Activated naive CD4-positive, alpha-beta T cell treated with anti-CD3 and anti-CD28 coated beads, Interleukin-2, amount 50 U/mL, for 16 hours (primary cell): ENCODE data around the gene CHMP1A.
"Not testable (repeated sequence)": the region's sequence is repeated elsewhere in the genome, so short reads cannot be mapped to it uniquely, and the experiment has no call there.

Experiments
- DNase-seq: peaks from one replicate; pipeline ENCODE4 v3.0.0-alpha.2; 2020

Gene CHMP1A

DNA sequence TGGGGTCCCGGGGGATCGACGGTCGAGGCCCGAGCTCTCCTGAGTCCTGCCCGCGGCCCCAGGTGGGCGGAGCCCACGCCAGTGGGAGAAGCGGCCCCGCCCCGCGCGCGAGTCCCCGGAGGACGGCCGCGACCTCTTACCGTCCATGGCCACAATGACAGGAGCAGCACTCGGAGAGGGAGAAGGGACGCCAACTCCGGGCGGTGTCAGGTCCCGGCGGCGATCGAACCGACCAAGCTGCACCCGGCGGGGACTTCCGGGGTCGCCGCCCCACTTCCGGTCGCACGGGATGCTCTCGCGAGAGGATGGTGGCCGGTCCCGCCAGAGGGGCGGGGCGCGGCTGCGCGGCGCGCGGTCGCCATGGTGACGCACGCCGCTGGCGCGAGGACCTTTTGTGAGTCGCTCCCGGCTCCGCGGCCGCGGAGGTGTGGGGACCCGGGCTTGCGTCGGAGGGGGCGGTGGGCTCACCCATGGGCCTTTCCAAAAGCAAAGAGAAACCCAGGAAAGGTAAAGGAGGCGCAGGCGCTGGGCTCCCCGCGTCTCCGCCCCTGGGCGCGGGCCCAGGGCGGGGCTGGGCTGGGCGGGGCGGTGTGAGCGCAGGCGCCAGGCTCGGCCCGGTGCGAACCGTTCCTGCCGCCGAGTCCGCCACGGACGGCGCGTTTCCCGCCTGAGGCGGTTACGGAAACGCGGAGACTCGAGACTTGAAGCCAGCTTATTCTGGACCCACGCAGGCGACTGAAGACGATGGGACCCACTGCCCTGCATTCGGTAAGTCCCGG is at the start of gene CHMP1A, which contains the start of gene SPATA33:
Gene CHMP1A, minus strand, starts transcription at position 267 of the 779 bp plus-strand sequence. Its CDS starts 120 bp downstream, at position 147.
Gene SPATA33, plus strand, starts transcription at position 395 of the 779 bp plus-strand sequence. Its CDS starts 76 bp downstream, at position 471.
- peak; percentile 92 for DNase-seq

DNA sequence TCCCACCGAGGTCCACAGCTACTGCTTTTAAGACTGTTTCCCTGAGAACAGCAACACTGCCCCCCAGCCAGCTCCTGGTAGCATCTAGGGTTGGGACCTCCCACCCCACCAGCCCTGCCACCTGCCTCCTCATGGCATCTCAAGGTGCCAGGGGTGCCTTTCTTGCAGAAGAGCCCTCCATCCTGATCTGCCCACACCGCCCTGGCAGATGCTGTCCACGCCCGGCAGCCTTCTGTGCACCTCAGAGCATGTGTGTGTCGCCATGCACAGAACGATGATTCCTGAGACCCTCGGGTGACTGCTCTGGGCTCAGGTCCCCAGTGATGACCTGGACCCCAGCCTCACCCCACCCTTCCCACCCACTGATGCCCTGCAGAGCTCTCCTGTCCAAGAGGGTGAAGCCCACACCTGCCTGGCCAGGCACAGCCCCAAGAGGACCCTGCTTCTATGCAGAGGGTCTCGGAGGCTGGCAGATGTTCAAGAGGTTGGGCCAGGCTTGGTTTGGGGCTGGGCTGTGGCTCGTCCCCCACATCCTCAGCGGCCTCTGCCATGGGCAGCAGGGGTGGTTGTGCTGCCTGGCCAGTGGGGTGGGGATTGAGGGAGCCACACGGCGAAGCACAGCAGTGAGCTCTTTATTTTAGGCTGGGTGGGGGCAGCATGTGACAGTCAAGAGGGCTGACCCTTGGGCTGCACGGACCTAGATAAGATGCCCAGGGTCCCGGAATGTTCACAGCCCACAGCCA is 49.2 kb upstream of the CHMP1A start:
- no peak for DNase-seq

DNA sequence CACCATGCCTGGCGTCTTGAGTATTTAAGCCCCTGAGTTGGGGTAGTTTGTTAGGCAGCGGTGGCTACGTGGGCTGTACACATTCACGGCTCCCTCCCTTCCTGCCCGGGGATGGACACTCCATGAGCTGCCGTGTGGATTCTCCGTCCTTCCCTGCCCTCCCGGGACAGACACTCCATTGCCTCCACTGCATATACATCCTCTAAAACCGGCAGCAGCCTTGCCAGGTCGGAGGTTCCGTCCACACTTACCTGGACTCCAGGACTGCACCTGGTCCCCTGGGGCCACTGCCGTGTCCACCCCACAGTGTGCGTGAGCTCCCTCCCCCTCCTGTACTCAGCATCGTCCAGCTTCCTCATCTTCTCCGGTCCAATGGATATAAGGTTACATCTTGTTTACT is 47.5 kb upstream of the CHMP1A start:
- DNase-seq = peak; percentile 7

DNA sequence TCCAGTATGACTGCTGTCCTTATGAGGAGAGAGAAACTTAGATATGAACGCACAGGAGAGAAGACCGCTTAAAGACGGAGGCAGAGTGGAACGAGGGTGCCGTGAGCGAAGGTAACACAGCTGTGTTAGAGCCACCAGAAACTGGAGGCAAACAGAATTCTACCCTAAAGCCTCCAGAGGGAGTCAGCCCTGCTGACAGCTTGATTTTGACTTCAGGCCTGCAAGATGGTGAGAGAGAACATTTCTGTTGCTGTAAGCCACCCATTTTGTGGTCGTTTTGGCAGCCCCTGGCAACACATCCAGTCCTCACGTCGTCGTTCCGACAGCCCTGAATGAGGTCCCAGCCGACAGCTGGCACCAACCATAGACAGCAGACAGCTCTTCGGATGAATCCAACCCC is 46.8 kb upstream of the CHMP1A start:
- DNase-seq = no peak

DNA sequence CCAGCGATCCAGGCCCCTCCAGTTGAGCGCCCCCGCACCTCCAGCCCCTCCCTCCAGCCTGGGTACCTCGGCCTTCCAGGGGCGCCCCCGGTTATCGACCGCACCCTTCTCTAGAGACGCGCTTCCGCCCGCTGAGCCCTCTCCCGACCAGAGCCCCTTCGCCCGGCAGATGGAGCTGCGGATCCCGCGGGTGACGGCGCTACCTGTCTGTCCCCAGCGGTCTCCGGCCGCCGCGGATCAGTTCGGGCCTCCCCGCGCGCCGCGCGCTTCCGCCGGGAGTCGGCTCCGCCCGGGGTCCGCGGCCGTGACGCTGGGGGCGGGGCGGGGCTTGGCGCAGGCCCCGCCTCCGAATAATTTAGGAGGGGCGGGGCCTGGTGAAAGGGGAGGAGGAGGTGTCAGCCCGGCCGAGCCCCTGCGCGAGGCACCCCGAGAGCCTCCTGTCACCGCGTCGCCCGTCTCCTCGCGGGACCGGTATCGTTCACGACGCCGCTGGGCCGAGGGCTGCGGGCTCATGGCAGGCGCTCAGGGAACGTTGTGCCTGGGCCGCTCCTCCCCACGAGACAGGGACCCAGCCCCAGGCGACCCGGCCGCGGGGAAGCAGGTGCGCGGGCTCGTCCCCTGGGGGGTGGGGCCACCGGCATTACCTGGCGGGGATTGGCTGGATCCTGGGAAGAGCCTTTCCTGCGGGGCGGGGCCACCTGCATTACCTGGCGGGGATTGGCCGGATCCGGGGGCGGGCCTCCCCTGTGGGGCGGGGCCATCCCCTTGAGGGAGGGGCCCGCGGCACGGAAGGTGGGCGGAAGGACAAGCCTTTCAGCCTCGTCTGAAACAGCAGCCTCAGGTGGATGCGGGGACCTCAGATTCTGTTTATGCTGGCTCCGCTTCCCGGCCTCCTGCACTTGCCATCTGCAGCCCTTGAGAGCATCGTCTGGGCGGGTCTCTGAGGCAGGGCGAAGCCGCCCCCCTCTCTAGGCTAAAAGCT is 44.2 kb upstream of the CHMP1A start, which contains the start of gene SPATA2L:
Gene SPATA2L, minus strand, starts transcription at position 281 of the 982 bp plus-strand sequence. CDS start 473 bp downstream, outside the sequence.
- peak; percentile 98 for DNase-seq

DNA sequence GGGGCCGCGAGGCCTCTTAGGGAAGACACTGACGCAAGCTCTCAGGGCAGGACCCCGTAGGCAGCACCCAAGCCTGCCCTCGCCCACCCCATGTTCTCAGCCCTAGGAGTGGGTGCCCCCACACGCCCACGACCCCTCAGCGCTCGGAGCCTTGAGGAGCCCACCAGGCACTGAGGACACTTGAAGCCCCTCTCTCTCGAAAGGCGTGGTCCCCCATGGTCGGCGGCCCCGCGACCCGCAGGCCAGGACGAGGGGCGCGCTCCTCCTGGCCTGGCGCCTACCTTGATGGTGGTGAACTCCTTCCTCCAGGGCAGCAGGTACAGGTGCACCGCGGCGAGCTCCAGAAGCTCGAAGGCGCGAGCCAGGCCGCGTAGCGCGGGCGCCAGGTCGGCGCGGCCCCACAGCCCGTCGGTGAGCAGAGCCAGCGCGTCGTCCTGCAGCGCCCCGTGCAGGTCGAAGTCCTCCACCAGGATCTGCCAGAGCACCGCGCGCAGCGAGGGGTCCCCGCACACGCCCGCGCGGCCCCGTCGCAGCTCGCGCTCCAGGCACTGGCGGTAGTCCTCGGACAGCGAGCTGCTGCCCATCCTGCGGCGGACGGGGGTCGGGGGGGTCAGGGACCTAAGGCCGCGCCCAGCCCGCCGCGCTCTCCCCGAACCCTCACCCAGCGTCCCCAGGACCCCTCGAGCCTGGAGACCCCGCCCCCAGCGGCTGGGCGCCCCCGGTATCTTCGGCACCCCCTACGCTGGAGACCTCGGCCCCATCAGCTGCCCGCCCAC is 43.3 kb upstream of the CHMP1A start:
- DNase-seq = peak; percentile 61

DNA sequence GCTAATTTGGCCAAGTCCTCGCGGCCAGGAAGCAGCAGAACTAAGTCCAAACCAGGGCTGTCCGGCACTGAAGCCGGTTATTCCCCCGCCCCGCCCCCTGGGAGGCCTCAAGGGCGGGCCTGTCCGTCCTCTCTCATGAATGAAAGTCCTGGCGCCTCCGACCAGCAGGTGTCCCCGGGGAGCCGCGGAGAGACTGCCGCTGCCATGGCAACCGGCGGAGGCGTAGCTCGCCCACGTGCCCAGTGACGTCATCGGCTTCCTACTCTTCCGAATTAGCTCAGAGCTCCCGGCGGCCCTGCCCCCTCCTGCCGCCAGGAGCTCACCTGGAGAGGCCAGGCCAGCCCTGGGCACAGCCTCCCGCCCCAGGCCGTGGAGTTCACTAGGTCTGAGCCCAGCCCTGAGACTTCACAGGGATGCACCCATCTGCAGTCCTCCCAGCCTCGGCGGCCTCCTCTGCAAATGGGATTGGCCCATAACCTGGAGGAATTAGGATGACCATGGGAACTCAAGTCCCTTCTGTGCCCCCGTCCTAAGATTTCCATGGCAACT is 42.7 kb upstream of the CHMP1A start:
- DNase-seq = peak; percentile 94

DNA sequence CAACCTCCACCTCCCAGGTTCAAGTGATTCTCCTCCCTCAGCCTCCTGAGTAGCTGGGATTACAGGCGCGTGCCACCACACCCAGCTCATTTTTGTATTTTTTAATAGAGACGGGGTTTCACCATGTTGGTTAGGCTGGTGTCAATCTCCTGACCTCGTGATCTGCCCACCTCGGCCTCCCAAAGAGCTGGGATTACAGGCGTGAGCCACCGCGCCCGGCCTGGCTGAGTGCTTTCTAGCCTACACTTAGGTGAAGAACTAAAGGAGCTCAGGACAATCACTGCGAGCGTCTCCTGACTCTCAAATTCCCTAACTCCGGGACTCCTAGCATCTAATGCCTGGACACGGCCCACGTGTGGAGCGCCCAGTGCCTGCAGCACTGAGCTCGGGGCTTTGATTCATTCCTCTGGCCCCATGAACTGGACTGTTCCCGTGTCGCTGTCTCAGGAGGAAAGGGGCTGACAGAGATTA is 42.2 kb upstream of the CHMP1A start:
- DNase-seq = not testable (repeated sequence)

DNA sequence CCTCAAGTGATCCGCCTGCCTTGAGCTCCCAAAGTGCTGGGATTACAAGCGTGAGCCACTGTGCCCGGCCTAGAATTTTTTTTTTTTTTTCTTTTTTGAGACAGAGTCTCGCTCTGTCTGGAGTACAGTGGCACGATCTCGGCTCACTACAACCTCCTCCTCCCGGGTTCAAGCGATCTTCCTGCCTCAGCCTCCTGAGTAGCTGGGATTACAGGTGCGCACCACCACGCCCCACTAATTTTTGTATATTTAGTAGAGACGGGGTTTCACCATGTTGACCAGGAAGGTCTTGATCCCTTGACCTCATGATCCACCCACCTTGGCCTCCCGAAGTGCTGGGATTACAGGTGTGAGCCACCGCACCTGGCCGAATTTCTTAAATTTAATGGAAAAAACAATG is 41.2 kb upstream of the CHMP1A start:
- not testable (repeated sequence) for DNase-seq

DNA sequence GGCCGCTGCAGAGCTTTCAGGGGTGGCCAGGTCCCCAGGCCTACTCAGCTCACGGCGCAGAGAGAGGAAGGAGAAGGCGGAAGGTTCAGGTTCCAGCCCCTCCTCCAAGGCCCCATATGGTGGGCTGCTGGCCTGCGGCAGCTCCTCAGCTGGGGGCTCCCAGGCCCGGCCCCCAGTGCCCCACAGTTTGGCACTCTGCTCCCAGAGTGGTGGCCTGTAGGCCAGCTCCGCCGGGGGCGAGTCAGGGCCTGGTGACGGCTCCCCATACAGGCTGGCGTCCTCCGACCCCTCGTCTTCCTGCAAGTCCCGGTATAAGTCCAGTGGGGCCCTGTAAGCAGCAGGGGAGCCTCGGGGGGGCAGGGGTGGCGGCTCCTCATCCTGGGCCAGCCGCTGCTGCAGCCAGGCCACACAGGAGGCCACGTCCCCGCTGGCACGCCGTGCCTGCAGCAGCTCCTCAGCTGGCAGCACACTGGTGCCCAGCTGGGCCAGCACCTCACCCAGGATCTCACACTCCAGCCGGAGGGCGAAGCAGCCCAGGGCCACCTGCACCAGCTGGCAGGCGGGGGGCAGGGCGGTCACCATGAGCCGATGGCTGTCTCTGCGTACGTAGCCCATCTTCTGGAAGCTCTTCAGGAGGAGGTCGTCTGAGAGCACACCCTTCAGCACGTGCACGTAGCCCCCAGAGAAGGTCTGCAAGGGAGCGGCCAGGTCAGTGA is 40.3 kb upstream of the CHMP1A start:
- DNase-seq = no peak

DNA sequence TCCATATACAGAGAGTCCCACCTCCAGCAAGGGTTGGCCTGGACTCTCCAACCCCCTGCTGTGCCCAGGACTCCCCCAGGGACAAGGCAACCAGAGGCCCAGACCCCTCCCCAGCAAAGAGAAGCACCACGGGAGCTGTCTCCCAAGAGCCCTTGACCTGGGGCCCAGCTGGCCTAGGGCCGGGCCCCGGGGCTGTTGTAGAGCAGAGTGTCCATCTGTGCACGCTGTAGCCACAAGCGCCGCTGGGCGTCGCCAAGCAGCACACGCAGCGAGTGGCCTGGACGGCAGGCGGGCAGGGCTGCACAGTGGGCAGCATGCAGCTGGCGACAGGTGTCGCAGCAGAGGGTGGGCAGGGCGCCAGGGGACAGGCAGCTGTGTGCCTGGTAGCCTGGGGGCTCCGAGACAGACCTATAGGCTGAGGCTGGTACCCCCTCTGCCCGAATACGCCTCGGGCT is 39.7 kb upstream of the CHMP1A start:
- no peak for DNase-seq

DNA sequence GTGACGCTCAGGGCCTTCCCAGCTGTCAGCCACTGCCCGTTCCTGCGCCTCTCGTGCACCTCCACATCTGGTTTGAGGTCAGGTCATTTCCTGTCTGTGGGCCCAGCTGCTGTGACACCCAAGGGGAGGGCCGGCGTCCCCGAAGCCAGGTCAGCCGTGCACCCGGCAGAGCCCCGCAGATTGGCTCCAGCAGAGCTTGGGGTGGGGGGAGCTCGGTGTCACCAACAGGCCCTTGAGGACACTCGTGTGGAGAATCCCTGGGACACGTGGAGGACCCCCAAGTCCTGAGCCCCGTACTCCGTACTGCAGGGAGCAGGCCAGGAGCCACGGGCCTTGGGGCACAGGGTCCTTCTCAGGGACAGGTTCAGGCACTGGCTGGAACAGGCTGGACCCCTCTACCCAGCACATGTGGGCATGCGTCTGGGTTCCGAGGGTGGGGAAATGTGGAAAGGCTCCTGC is 39.2 kb upstream of the CHMP1A start:
- DNase-seq = no peak

DNA sequence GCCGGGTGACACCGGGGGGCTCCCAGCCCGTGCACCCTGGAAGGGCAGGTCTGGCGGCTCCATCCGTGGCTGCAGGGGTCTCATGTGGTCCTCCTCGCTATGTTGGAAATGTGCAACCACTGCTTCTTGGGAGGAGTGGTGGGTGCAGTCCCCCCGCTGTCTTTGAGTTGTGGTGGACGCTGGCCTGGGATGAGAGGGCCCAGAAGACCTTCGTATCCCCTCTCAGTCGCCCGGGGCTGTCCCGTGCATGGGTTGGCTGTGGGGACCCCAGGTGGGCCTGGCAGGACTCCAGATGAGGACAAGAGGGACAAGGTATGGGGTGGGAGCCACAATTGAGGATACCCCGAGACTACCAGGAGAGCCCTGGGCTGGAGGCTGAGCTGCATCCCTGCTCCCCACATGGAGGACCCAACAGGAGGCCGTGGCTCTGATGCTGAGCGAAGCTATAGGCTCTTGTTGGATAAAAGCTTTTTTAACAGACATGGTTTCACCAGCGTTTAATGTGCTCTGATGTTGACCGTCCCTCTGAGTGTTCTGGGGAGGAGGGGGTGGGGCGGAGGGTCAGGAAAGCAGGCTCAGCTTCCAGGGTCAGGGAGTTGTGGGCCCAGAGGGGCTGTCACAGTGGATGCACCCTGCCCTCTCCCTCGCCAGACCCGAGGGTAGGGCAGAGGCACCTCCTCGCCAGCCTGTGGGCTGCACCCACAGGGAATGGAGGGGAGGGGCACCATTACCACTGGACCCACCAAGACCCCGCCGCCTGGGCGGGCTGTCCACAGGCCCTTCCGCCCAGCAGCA is 38.6 kb upstream of the CHMP1A start:
- DNase-seq = no peak

DNA sequence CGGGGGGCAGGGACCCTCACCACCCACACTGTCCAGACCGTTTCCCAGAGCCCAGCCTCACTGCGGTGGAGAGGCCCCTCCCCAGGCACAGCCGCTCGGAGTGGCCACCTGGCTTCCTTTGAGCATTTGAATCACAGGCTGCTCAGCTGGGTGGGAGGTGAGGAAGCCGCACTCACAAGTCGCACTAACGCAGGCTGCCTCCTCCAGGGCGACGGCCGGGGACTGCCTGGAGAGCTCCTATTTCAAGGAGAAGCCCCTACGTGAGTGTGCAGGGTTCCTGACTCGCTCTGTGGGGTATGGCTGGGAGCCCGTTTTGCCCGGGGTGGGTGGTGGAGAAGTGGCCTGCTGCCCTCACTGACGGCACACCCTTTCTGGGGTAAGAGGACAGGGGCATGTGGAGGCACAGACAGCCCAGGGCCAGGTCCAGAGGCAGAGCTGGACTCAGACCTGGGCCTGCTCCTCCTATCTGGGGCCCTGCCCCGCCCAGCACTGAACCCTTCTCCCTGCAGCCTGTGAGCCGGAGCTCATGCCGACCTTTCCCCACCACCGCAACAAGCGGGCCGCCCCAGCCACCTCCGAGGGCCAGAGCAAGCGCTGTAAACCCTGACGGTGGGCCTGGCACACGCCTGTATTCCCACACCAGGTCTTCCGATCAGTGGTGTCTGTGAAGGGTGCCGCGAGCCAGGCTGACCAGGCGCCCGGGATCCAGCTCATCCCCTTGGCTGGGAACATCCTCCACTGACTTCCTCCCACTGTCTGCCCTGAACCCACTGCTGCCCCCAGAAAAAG is 37.8 kb upstream of the CHMP1A start:
- DNase-seq = no peak

DNA sequence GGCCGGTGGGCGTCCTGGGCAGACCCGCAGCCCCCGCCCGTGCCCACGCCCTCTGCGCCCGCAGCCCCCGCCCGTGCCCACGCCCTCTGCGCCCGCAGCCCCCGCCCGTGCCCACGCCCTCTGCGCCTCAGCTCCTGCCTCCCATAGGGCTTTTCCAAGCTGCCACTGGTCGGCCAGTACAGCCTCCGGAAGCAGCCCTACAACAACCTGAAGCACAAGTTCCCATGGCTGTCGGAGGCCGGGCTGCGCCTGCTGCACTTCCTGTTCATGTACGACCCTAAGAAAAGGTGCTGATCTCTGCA is 37.2 kb upstream of the CHMP1A start:
- DNase-seq = not testable (repeated sequence)

DNA sequence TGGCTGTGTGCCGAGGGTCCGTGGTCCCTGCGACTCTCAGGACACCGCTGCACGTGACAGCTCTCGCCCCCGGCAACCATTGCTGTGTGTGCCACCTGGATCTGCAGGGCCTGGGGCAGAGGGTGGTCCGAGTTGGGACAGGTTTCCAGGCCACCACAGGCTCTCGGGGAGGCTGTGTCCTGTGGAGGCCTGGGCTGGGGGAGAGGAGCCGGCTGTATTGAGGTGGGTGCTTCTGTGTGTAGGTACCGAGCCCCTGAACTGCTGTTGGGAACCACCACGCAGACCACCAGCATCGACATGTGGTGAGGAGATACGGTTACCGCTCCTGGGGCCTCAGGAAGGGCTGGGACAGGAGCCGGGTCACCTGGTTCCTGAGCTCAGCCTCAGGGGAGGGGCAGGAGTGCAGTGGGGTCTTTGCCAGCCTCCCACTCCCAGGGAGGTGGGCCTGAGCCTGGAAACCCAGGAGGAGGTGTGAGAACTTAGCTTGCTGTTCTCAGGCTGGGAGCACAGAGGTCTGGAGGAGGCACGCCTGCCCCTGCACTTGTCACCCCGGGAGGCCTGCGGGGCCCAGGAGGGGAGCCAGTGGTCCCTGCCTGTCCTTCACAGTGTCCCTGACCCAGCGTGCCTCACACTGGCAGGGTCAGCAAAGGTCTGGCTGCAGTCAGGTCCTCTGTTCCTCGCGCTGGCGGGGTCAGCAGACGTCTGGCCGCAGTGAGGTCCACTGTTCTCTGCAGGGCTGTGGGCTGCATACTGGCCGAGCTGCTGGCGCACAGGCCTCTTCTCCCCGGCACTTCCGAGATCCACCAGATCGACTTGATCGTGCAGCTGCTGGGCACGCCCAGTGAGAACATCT is 36.6 kb upstream of the CHMP1A start:
- no peak for DNase-seq

DNA sequence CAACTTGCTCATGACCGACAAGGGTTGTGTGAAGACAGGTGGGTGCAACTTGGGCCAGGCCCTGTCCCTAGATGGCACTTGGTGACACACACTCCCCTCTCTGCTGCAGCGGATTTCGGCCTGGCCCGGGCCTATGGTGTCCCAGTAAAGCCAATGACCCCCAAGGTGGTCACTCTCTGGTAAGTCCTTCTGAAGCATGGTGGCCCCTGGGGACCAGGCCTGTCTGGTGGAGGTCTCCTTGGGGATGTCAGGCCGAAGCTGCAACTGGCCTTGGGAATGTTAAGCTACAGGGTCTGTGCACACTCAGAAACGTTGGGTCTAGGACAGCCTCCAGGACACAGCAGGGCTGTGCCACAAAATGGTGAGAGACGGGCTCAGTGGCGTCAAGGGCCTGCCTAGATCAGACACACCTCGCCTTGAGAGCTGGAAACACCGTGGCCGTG is 35.8 kb upstream of the CHMP1A start:
- DNase-seq = no peak
